ENCODE data around the gene AMOTL2. TPM values are rescaled to one million over a fixed set of nuclear protein-coding genes. Genes with fewer than 3 reads are reported as not detected.
A peak's percentile ranks its signal among the peaks of the same experiment; 100 is the strongest.

Gene AMOTL2
- total RNA-seq, 1 donor = 236 TPM

GRCh38 chr3:134376786-134377426 is 2.7 kb upstream of the AMOTL2 start:
- no peak overlapping the region for H3K4me3 ChIP-seq (ENCODE audit: low read depth, low read length)
- DNase-seq (ENCODE audit: low read depth) = no peak
- TF ChIP-seq CTCF (IDR thresholded peaks at IDR 0.05; ENCODE audit: insufficient read depth, low read depth, low read length) = no peak

GRCh38 chr3:134376385-134376765 is 2.1 kb upstream of the AMOTL2 start:
- no peak for DNase-seq (ENCODE audit: low read depth)
- TF ChIP-seq CTCF (IDR thresholded peaks at IDR 0.05; ENCODE audit: insufficient read depth, low read depth, low read length) = no peak
- H3K4me3 ChIP-seq (ENCODE audit: low read depth, low read length) = no peak overlapping the region

DNA sequence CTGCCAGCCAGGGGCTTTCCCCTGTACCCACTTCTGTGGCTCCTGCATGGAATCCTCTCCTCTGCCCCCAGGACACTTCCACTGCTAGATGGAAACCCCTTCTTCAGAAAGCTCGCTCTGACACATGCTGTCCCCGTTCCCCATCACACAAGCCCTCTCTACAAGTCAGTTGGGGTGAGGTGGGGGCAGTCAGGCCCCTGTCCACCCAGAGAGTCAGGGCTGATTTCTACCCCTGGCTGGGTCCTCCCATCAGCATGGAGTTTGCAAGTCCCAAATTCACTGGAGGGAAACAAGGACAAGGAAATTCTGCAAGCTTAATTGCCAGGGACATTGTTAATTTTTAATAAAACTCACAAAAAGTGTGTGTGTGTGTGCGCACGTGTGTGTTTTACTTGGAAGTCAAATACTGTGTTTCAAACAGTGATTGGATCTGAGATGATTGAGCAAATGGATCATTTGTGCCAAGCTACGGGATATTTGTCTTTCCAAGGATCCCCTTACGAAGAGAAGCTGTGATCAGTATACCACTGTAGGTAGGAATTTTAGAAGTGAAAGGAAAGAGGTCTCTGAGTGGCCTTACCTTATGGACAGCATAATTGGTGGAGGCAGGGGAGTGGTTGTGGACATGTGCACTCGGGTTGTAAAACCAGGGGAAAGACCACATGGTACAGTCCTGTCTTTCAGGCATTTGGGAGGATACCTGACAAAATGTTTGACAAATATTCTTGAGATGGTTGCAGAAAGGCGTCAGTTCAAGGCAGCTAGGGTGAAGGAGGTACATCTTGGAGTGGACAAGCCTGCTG is 1.5 kb upstream of the AMOTL2 start:
- no peak for DNase-seq (ENCODE audit: low read depth)
- H3K4me3 ChIP-seq (ENCODE audit: low read depth, low read length) = no peak overlapping the region
- no peak for TF ChIP-seq CTCF (IDR thresholded peaks at IDR 0.05; ENCODE audit: insufficient read depth, low read depth, low read length)

GRCh38 chr3:134374791-134375581 is 739 bp upstream of the AMOTL2 start:
- no peak for DNase-seq (ENCODE audit: low read depth)
- TF ChIP-seq CTCF (IDR thresholded peaks at IDR 0.05; ENCODE audit: insufficient read depth, low read depth, low read length) = no peak

DNA sequence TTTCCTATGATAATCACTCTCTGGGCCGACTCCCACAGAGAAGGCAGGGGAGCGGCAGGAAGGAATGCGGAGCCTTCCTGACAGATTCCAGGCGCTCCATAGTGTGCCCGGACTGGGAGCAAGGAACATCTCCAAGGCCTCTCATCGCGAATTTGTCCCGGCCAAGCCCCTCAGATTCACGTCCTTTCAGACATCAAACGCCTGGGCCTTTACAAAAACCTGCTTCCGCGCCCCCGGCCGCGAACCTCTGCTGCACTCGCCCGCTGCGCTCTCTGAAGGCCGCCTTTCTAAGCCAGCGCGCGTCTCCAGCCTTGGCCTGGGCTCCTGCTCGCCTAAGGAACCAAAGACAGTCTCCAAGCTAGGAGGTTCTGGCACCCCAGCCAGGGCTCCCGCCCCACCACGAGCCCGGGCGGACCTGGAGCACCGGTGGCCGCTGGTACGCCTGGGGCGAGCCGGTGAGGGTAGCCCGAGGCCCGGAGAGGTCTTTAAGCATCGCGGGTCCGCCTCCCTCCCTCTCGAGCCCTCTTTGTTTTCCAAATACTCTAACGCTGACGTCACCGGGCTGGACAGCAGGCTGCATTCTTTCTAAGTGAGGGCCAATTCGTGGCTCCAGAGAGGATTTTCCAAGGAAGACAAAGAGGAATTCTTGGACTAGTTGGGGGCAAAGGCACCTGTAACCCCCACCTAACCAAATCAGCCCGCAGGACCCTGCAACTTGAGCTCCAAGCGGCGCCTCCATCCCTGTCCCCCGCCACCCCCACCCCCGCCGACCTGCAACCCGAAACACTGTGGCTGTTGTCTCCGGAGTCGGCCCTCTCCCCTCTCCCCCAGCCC is 759 bp downstream of the AMOTL2 start:
- TF ChIP-seq CTCF (IDR thresholded peaks at IDR 0.05; ENCODE audit: insufficient read depth, low read depth, low read length) = no peak
- DNase-seq (ENCODE audit: low read depth) = peak; percentile 90
- H3K4me3 ChIP-seq (ENCODE audit: low read depth, low read length) = peak overlapping the region; percentile 93

More at GRCh38 chr3:134374791-134375581, 739 bp upstream of the AMOTL2 start:
- peak overlapping the region; percentile 93 for H3K4me3 ChIP-seq (ENCODE audit: low read depth, low read length)

All from fibroblast of villous mesenchyme (primary cell).